Testis (tissue), 2 donors: ENCODE data around the gene YJU2.

Experiments
- POLR2A ChIP-seq: fragments of 450-650 bp; IDR thresholded peaks from one replicate; pipeline ENCODE4 v1.6.1; 2017; ENCODE audit warnings: antibody characterized with exemption, mild to moderate bottlenecking, moderate library complexity
- TF ChIP-seq, protein P1 (sequence below), 3 experiments: fragments of 450-650 bp in 2 of 3; fragments of 200-600 bp in 1 of 3; sonication (generic) in 1 of 3; IDR thresholded peaks; one replicate each; pipeline ENCODE4 v1.5.1; 2016 to 2019; ENCODE audit warnings: antibody characterized with exemption in 3 of 3, mild to moderate bottlenecking in 2 of 3, moderate library complexity in 1 of 3

DNA sequence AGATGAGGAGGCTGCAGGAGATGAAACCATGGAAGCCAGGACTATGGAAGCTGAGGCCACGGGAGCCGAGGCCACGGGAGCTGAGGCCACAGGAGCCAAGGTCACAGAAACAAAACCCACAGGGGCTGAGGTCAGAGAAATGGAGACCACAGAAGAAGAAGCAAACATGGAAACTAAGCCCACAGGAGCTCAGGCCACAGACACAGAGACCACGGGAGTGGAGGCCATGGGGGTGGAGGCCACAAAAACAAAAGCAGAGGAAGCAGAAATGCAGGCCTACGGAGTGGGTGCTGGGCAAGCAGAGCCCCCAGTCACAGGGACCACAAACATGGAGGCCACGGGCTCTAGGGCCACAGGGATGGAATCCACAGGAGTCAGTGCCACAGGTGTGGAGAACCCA, 30.0 kb upstream of the YJU2 start:
- TF ChIP-seq, protein P1, sequence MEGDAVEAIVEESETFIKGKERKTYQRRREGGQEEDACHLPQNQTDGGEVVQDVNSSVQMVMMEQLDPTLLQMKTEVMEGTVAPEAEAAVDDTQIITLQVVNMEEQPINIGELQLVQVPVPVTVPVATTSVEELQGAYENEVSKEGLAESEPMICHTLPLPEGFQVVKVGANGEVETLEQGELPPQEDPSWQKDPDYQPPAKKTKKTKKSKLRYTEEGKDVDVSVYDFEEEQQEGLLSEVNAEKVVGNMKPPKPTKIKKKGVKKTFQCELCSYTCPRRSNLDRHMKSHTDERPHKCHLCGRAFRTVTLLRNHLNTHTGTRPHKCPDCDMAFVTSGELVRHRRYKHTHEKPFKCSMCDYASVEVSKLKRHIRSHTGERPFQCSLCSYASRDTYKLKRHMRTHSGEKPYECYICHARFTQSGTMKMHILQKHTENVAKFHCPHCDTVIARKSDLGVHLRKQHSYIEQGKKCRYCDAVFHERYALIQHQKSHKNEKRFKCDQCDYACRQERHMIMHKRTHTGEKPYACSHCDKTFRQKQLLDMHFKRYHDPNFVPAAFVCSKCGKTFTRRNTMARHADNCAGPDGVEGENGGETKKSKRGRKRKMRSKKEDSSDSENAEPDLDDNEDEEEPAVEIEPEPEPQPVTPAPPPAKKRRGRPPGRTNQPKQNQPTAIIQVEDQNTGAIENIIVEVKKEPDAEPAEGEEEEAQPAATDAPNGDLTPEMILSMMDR (IDR thresholded peaks at IDR 0.05), result no peak
- TF ChIP-seq POLR2A, result no peak
